GM18499 (cell line): ENCODE results near the gene SLC45A2.
A peak's percentile ranks its signal among the peaks of the same experiment; 100 is the strongest.

ENCODE experiments used
- ATAC-seq: cut with Tn5 transposase; IDR thresholded peaks from one replicate; pipeline ENCODE4 v1.9.1; 2021; ENCODE audit warnings: moderate number of reproducible peaks; ENCODE audit not compliant: insufficient read depth, unreplicated experiment

The SLC45A2 gene

DNA sequence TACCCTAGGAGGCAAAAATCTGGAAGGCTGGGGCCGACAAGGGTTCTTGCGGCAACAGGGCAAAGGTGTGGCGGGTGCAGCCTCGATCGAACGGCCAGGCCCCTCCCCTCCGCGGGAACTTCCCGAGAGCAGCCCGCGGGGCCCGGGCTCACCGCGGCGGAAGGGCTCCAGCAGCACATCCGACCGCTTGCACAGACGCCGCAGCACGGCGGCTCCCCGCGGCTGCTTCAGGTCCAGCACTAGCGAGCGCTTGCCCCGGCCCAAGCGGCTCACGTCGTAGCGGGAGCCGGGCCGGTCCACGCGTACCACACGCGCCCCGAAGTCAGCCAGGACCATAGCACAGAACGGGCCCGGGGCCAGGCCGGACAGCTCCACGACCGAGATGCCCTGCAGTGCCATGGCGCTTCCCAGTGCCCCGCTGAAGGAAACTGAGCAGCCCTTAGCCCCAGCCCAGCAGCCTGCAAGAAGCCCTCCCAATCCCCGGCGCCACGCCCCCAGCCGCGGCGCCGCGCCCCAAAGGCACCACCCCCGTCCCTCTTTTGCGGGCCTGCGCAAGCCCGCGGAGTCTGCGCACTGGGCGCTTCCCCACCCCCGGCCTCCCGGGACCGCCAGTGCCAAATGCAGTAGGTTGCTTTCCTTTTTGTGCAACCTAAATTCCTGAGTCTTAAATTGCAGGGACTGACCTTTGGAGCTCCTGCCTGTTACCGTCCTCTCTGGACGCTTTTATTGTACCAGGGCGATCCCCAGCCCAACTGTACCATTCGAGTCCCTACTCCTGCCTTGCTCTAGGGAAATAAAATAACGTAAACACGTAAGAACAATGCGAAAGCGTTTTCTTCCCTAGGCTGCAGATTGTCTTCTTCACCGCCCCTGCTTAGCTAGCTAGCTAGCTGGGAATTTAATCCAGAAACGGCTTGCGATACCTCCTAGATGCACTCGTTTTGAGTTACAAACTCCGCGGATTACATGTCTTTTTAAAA lies 23.4 kb upstream of the SLC45A2 start, which contains the start of gene AMACR:
Gene AMACR (minus strand): TSS at position 430 of the 980 bp plus-strand sequence. CDS start 31 bp downstream, at position 399.
- peak; percentile 71 for ATAC-seq

DNA sequence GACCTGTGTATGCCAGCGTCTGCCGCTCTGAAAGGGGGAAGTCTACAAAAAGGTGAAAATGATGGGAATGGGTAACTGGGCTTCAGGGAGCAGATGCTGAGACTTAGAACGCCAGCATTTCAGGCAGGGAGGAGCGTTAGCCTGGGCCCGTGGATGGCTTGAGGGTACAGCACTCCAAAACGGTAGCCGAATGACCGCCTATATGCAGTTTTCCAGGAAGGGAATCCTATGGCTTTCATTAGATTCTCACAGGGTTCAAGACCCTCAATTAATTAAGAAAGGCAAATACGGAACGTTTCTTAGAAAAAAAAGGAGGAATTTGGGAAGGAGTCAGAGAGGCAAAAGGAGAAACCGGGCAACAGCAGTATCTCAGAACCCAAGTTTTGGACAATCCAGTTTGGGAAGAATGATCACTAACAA lies 22.7 kb upstream of the SLC45A2 start:
- no peak for ATAC-seq

DNA sequence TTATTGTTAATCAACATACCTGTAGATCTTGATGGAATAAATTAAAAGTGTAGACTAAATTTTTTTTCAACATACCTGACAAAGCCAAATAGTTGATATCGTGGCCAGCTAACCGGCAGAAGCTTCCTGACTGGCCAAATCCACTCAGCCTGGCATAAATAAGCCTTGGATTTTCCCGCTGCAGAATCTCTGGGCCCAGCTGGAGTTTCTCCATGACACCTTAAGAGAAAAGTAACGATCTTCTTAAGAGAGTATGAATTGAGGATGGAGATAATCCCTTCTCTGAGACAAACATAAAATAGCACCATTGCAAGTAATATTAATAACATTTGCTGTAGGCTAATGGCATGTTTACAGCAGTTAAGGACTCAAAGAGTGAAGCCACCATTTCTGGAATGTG lies 21.2 kb upstream of the SLC45A2 start:
- ATAC-seq: no peak

DNA sequence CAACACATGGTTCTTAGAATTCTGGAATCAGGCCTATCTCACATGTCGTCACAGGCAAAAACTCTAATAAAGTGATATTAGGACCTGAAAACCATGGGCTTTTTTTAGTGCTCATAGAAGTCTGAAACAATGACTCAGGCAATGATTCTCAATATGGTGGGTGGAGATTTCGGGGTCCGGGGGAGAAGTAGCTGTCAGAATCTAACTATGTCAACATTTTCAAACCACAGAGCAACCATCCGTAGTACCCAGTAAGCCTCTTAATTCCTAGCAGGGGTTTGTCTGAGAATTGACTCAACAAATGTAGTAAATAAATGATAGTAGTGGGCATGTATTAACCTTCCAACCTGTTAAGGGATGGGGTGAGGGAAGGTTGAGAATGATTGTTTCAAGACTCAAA lies 20.7 kb upstream of the SLC45A2 start:
- no peak for ATAC-seq

DNA sequence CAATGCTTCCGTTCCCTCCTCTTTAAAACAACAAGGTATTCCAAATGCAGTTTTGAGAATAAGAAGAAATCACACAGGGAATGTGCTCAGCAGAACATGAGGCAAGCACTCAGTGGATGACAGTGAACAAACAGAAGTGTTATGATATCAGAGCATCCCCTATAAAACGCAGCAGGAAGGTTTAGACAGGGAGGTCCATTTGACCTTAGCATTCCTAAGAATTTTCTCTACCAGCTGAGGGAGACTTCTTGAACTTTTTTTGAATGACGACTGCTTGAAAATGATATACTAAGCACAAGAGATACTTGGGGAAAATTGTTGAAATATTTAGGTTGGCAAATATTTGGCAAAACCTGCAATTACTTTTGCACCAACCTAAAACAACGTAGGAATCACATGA lies 19.4 kb upstream of the SLC45A2 start:
- no peak for ATAC-seq

DNA sequence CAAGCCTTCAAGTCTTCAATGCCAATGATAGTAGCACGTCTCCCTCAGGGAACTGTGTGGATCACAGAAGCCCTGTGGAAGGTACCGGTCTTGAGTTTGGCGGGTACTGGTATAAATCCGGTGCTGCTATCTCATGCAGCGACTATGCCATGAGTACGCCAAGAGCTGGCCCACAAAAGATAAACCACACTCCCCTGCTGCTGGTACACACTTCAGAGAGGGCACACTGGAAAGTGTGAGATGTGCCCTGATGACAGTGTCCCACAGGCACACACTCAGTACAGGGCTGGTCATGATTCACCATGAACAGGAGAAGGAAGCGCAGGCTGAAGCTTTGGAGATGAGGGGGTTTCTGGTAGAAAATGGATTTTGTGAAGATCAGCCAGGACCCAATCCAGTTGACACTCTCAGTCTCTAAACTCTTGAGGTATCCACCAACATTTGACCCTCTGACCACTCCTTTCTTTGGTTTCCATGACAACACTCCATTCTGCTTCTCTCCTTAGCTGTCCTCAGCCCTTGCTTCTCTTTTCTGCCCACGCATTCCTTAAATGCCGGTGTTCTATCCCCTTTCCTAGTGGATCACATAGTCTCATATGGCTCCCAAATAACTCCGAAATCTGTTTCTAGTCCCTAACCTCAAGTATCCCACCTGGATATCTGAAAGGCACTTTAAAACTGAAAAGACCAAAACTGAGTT lies 18.3 kb upstream of the SLC45A2 start:
- ATAC-seq: no peak

DNA sequence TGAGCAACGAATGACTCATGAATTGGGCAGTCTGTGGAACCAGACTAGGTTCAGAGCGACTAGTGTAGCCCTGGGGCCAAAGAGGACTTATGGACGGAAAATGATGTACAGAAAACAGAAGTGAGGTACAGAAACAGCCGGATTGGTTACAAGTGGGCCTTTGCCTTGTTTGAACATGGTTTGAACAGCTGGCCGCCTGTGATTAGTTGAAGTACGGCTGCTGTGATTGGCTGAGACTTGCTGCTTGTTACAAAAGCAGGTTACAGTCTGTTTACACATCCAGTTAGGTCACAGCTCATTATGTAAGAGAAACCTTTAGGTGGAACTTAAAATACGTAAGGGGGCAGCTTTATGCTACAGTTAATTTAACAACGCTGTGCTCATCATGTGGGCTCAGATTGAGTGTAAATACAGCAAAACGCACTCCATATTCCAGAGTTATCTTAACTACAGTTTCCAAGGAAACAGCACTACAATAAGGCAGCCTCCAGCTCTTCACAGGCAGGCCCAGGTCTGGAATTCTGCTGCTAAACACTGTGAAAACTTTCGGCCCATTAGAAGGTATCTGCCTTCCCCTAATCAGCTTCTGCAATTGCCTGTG lies 16.8 kb upstream of the SLC45A2 start:
- no peak for ATAC-seq

DNA sequence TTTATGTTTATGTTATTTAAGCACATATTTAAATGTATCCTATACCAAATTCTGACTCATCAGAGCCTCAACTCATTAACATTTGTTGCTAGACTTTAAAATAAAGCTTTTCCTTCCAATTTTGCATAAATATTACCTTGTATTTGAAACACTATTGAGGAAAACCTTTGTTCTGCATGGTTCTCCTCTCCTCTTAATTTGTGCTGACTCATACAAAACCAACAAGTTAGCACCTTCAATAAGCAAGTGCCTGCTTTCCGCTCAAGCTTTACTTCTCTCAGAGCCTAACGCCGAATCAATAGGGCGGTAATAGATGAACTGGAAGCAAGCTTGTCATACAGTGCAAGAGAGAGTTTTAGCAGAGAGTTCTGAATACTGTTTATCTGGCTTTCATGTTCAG lies 15.5 kb upstream of the SLC45A2 start:
- no peak for ATAC-seq

DNA sequence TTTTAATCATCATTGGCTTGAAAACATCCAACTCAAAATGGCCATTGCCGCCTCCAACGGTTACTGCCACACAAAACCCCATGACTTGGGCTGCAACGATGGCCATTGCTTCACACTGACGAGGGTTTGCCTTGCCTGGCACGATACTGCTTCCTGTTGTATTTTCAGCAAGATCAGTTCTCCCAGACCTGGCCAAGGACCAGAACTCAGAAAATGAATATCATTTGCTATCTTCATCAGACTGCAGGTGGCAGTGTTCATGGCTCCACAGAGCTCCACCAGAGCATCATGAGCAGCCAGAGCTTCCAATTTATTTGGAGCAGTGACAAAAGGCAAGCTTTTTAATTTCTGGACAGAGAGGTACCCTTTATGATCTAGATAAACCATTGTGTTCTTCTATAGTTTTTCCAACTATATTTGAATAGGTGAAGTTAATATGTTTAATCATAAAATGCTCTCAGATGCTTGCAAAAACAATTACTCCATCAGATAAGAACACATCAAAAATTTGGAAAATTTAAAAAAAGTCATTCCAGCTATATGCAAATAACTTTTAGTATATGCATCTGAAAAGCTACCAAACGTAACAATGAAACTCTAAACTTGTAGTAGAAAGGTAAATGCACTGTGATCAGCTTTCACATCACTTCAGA lies 13.0 kb upstream of the SLC45A2 start:
- no peak for ATAC-seq

DNA sequence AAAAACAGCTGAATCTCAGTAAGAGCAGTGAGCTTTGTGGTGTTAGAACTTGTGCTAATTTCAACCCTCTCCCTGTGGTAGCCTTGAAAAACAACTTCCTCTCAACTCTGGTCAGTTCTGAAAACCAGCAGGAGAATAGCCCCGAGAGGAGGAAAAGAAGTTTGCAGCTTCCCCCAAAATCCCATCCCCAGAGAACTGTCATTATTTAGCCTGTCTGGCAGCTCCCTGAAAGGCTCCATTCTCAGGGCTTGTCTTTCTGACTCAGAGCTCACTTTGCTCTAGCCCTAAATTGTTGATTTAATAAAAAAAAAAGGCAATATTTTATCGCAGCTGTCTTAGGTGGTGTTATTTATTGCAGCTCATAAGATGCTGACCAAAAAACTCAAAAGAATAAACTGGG lies 11.4 kb upstream of the SLC45A2 start:
- no peak for ATAC-seq

DNA sequence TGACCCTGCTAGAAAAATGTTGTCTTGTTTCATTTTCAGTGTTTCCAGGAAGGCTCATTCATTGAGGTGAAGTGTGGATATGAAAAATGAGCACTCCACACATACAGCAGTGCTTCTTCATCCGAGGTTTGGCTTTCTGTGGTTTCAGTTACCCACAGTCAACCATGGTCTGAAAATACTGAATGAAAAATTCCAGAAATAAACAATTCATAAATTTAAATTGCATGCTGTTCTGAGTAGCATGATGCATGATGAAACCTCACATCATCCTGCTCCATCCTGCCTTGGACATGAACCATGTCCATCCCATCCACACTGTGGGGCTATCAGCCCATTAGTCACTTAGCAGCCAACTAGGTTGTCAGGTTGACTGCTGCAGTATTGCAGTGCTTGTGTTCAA lies 10.4 kb upstream of the SLC45A2 start:
- ATAC-seq: no peak

DNA sequence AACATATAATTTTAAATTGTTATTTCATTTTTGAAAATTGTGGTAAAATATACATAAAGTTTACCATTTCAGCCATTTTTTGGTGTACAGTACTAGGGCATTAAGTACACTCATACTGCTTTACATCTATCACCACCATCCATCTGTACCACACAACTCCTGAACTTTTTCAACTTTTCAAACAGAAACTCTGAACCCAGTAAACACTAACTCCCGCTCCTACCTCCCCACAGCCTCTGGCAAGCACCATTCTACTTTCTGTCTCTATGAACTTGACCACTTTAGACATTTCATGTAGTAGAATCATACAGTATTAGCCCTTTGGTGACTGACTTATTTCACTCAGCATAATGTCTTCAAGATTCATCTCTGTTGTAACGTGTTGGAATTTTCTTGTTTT lies 8.4 kb upstream of the SLC45A2 start:
- ATAC-seq: no peak

DNA sequence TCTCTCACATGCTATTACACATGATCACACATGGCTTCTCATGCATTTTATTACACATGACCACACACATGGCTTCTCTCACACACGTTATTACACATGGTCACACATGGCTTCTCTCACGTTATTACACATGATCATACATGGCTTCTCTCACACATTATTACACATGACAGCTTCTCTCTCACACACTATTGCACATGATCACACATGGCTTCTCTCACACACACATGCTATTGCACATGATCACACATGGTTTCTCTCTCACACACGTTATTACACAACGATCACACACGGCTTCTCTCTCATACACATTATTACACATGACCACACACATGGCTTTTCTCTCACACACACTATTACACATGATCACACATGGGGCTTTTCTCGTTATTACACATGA lies 954 bp upstream of the SLC45A2 start:
- ATAC-seq: no peak

DNA sequence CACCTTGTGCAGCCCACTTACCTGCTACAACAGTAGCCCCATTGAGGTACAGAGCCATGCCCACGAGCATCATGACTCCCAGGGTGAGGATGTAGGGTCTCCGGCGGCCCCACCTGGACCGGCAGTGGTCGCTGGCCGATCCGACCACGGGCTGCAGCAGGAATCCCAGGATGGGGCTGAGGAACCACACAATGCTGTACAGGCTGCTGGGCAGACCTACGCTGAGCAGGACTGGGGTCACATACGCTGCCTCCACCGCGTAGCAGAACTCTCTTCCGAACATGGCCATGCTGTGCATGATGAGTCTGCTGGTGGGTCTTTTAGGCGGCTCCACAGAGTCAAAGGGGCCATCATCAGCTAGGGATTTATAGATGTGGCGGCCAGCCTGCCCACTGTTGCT lies 315 bp downstream of the SLC45A2 start:
- no peak for ATAC-seq

DNA sequence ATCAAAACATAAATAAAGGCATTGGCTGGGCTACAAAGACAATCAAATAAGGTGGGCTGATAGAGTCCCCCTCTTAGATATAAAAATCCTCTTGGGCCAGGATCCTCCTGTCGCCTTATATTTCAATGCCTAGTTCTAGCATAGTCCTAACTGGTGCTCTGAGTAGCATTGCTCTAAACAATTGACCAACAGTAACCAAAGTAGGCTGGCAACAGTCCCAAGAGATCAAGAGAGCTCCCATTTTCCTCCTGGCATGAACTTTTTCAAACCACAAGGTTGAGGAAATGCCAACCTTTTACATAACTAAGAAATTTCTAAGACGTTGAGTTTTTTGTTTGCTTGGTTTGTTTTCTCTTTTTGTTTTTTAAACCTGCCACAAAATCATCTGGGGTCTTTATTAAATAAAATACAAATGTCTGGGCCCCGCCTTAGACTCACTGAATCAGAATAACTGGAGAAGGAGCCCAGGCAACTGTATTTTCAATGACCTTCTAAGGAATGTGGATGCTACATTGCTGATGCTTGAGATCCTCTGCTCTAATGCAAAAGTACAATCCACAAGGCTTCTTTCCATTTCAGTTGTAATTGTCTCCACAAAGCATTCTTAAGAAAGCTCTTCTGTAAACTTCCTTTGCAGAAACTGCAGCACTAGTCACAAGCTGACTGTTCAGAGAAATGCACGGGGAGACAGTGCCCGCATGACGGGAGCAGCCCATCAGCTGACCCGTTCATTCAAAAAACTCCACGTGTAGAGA lies 2.9 kb downstream of the SLC45A2 start:
- ATAC-seq: no peak

DNA sequence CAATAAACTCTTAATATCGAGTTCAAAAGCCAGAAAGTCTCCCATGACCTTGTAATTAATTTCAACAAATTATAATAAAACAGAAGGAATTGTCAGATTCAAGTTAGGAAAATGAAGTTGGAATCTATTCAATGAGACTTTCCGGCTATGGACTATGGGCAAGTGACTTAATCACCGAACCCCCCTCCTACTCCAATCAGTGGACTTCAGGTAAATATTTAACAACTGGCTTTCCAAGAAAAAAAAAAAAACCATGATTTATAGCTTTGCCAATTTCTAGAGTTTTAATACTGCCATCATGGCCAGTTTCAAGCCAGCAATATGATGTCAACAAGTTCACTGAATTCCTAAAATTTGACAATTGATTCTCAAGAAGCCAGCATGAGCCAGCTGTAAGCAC lies 4.5 kb downstream of the SLC45A2 start:
- no peak for ATAC-seq

DNA sequence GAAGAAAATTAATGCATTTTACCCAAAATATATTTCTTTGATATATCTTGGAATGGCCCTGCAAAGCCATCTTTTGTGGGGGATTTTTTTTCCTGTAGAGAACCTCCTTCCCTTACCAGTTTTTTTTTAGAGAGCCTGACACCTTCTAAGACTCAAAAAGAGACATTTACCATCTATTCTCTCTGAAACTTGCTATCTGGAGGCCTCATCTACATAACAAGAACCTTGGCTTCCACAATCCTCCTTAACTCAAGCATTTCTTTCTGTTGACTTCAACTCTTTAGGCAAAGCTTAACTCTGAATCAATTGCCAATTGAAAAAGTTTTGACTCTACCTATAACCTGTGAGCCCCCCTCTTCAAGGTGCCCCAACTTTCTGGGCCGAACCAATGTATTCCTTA lies 6.2 kb downstream of the SLC45A2 start:
- no peak for ATAC-seq

DNA sequence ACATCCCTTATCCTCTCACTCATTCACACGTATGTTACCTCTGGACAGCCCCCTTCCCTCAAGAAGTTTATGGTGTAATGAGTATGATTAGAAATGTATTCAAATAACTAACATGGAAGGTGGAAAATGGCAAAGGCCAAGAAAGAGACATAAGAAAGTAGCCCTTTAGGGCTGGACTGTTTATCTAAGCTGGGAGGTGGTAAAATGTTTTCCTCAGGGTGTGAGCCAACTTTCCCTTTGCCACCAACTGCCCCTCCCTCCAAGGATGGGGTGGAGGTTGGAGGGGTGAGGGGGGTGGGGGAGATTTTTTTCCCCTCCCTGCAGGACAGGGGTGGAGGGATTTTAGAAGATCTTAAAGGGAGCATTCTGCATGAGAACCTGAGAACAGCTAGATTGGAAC lies 8.2 kb downstream of the SLC45A2 start:
- no peak for ATAC-seq

DNA sequence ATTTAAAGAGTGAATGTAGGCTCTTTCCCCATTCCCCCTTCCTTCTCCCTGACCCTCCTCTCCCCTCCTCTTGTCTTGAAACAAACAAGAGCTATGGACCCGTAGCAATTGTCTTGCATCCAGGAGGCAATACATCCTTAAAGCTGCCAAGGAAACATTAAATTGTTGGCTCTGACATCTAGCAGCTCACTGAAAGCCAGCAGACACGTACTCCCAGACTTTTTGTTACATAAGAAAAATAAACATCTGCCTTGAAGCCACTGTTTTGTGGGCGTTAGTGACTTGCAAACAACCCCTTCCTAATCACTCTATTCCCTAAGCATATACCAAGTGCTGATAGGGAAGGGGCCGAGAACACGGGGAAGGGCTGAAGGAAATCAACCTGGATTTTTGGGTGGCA lies 8.6 kb downstream of the SLC45A2 start:
- no peak for ATAC-seq

DNA sequence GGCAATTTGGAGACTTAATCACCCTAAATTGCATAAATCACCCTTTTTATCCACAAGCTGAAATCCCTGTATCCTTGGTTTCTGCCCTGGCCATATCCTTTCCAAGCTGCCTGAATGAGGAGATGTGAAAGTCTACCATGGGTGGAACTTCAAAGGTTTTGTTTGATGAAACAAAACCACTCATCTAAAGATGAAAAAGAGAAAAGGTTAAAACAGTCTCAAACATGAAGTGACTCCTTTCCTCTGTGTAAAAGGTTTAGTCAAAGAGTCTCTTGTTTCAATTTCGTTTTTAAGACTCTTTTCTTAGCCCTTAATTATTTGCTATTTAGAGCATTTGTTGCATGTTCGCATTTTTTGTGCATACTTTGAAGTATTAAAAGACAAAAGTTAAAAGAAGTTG lies 11.2 kb downstream of the SLC45A2 start:
- no peak for ATAC-seq
